SK-N-MC (cell line): ENCODE results near the gene SYTL1.

ENCODE experiments used
- EZH2 ChIP-seq: fragments of 200-600 bp; sonication (generic); IDR thresholded peaks from one replicate; pipeline ENCODE4 v1.6.1; 2017; ENCODE audit warnings: antibody characterized with exemption
- POLR2AphosphoS5 ChIP-seq: IDR thresholded peaks from 2 replicates; pipeline ENCODE4 v1.6.1; 2012; ENCODE audit warnings: mild to moderate bottlenecking, low read depth, low read length, borderline replicate concordance

- TF ChIP-seq EZH2, result no peak
- no peak for TF ChIP-seq POLR2AphosphoS5
Measured at GRCh38 chr1:27364696-27365371, 23.0 kb downstream of the SYTL1 start.
